Activated CD4-positive, alpha-beta T cell treated with anti-CD3 and anti-CD28 coated beads, Interleukin-2, amount 50 U/mL, for 1 hour (primary cell): Measurements from ENCODE around the gene TAP2.

Experiments
- DNase-seq: peaks from one replicate; pipeline ENCODE4 v3.0.0-alpha.2; 2020

Gene TAP2

DNA sequence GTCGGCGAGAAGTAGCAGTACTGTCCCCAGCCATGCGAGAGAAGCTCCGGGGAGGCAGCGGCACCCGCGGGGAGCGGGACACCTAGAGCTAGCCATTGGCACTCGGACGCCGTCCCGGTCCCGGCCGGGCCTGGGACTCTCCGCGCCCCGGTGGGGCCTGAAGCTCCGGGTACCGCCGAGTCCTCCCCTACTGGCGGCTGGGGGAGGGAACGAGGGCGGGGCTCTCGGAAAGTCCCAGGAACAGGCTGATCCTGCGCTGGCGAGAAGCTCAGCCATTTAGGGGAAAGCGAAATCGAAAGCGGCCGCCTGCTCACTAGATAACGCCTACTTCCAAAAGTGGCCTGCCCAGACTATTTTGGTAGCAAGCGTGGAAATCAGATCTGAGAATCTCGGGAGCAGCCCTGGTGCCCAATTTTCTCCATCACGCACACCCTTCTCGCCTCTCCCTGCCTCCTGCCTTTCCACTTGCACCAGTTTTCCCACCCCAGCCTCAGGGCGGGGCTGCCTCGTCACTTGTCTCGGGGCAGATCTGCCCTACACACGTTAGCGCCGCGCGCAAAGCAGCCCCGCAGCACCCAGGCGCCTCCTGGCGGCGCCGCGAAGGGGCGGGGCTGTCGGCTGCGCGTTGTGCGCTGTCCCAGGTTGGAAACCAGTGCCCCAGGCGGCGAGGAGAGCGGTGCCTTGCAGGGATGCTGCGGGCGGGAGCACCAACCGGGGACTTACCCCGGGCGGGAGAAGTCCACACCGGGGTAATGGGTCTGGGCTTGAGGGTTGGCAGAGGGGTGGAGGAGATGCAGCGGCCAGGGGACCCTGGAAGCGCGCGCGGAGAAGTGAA is 15.2 kb upstream of the TAP2 start, which contains the start of the genes PSMB9 and TAP1:
TSS of gene PSMB9 (plus strand) at position 652 of the 835 bp plus-strand sequence. CDS start at position 690, 38 bp downstream.
TSS of gene TAP1 (minus strand) at position 164 of the 835 bp plus-strand sequence. CDS start at position 96, 68 bp downstream.
- DNase-seq: peak; percentile 93

DNA sequence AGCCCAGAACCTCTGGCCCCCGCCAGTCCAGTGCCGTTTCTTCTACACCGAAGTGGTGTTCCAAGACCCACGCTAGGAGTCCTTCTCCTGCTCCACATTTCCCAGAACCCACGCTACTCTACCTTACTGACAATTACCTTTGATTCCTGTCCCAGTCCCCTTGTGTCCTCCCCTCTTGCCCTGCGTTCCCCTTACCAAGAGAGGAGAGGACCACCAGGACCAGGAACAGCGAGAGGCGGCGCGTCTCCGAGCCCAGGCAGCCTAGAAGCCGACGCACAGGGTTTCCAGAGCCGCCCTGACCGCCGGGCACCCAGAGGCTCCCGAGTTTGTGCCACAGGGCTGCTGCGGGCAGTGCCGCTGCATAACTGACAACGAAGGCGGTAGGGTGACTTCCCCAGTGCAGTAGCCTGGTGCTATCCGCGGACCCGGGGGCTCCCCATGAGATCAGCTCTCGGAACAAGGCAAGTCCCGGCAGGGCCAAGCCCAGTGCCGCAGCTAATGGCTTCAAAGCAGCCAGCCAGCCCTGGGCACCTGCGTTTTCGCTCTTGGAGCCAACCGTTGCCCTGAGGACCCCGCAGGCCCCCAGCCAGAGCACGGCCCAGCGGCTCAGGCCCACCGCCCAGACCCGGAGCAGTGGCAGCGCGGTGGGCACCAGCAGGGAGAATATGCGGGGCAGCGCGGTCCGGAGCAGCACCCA is 14.5 kb upstream of the TAP2 start:
- peak; percentile 59 for DNase-seq

DNA sequence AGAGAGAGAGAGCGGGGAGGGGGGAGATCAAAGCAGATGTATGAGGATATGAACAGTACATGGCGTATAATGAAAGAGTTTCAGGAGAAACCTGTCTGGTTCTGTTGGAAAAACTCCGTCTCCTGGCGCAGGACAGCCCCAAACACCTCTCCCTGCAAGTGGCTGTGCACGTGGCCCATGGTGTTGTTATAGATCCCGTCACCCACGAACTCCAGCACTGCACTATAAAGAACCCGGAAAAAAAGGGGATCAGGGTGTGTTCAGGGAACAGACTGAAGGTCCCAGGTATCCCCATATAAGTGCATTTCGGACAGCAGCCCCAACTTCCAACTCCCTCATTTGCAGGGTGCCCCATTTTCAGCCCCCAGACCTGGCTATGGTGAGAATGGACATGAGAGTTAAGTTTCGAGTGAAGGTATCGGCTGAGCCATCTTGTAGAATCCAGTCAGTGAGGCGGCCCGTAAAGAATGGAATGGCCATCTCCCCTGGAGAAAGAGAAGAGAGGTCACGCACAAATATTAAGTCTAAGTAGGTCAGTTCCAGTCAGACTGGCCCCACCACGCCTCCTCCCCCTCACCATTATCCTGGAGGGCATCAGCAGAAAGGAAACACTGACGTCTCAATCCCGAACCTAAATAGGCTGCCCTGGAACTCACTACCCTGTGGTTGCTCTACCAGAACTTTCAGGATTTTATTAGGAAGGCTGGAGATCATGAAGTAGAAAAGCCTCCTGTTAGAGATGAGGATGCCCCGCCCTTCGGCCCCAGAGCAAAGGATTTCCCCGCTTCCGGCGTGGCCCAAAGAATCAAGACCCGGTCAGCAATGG is 13.7 kb upstream of the TAP2 start:
- DNase-seq: no peak

DNA sequence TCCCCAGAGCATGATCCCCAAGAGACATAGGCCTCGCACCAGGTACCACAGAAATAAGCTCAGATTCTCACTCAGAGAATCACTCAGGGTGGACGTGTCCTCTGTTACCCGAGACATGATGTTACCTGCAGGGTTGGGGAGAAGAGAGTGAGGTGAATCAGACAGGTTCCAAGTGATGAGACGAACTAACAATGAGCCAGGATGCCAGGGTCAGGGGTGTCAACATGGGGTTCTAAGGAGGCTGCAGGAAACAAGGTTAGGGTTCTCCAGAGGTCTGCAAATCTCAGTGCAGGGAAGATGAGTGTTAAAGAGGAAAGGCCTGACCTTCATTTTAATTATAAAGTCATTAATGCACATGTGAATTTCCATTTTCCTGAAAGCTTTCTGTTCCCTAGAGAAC is 12.5 kb upstream of the TAP2 start:
- DNase-seq: no peak

DNA sequence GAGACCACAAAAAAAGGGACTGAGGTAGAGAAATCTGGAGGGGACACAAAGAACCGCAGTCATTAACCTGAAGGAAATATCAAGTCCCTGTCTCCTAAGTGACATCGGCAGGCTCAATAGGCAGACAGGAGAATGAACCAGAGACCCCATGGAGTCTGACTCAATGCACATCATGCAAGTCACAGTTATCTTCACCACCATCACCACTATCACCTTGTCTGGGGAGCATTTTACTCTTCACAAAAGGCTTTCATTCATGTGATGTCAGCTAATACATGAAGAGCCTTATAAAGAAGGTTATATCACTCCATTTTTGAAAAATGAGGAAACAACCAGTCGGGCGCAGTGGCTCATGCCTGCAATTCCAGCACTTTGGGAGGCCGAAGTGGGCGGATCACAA is 10.6 kb upstream of the TAP2 start:
- DNase-seq: no peak

DNA sequence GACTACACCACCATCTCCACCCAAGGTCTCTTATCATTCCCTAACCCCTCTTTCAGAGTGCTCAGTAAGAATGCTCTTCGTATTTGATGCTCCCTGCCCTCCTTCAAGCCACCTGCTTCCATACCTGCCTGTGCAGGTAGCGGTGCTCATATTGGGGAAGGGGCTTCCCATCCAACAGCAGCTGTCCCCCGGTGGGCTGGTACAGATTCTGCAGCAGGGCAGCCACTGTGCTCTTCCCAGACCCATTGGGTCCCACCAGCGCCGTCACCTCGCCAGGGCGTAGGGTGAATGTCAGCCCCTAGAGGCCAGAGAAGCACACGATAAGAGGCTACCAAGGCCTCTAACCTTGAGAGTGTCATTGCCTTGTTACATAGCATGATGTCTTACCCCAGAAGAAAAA is 9.3 kb upstream of the TAP2 start:
- no peak for DNase-seq

DNA sequence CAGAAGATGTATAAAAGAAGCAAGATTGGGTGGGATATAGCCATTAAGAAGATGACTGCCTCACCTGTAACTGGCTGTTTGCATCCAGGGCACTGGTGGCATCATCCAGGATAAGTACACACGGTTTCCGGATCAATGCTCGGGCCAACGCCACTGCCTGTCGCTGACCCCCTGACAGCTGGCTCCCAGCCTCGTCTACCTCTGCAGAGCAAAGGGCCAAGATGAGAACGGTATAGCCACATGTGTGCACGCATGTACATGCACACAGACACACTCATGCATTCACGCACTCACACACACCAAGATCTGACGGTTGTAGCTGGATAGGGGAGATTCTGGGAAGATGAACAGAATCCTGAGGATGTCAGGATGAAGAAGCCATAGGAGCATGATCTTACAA is 8.5 kb upstream of the TAP2 start:
- DNase-seq: no peak

DNA sequence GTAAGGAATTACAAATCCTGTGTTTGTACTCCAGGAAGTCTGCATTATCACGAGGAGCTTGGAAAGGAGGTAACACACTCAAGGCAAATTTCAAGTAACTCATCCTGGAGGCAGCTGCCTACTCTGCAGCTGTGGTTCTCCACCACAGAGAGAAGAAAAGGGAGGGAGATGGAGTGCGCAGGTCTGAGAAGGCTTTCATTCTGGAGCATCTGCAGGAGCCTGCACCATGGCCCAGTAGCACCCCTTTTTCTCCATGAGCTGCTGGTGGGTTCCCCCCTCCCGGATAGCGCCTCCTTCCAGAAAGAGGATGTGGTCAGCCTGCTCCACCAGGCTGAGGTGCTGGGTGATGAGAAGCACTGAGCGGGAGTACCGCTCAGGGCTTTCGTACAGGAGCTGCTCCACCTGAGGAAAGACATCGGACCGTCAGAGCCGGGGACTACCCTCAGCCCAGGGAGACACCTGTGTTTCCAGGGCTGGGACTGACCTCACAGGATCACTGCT is 6.9 kb upstream of the TAP2 start:
- DNase-seq: peak; percentile 41

DNA sequence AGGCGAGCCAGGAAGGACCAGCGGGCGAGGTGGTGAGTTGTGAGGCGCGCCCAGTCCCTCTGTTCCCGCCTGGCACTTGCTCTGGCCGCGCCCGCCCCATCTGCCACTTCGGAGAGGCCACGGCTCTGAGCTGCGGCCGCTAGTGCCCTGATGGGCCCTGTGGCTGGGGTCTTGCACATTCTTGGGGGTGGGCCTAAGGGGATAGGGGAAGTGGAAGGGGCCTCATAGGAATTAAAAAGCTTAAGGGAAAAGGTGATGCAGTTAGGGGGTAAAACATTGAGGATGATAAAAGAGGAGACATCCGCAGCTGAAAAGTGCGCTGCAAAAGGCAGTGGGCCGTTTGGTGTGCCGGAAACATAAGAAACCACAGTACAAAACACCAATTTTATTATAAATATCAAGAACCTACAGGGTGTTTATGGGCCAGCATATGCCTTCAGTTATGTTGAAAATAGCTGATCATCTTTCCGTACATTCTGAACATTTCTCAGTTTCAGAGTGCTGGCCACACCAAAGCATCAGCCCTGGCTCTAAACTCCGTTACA is 6.4 kb upstream of the TAP2 start:
- peak; percentile 21 for DNase-seq

DNA sequence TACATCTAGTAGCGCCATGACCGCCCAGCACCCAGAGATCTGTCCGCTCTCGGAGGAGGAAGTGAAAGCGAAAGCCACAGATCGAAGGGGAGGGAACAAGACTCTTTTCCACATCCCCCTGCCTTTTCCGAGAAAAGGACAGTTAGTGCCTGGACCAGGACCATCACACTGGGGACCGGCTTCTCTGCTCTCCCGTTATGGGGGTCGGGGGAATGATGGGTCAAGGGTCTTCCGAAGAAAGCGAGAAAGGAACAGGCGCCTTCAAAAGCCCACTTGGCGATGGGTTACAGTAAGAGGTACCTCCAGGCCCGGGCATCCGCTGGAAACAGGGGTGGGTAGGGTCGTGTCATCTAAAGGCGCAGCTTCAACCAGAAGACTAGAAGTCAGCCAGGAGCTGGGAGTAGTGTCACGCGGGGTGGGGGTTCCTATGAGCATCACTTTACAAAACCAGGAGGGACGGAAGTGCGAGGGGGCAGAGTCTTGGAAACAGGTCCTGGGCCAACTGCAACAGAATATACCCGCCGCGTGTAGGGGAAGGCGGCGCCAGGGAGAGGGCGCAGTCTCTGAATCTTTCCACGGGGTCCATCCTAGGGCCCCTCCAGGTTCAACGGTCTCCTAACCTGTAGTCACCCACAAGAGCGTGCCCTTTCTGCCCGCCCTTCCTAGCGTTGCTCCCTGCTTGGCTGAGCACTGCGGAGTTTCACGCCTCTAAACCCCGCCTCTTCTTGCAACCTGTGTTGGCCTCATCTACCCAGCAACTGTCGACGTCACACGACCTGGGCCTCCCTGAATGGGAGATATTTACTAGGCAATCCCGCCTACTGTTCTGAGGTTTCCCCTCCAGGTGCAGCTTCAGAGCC is 5.7 kb upstream of the TAP2 start, which contains the start of gene PSMB8:
TSS of gene PSMB8 (minus strand) at position 69 of the 860 bp plus-strand sequence. CDS start at position 18, 51 bp downstream.
- peak; percentile 99 for DNase-seq

DNA sequence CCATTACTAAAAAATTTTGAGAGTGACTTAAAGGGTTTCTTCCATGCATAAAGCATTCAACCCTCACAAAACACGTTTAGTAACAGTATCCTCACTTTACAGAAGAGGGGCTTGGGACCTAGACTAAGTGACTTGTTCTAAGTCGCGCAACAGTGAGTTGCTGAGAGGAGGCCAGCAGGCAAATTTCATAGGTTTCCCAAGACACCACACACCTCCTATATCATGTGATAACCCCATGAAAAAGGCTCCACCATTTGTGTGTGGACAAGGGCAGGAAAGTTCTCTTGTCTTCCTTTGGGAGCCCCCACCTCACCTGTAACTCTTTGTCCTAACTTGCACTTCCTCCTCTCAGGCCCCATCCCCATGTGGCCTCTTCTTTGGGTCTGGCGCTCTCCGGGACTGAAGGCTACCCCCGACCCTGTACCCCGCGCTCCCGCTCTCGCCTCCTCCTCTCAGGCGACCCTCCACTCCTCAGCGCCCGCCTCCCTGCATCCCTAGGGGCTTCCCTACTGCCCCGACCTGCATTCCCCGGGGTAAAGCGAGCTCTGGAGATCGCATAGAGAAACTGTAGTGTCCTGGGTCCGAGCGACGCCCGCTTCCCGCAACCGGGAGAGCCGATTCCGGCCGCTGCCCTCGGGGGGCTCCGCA is 4.9 kb upstream of the TAP2 start:
- DNase-seq: no peak

DNA sequence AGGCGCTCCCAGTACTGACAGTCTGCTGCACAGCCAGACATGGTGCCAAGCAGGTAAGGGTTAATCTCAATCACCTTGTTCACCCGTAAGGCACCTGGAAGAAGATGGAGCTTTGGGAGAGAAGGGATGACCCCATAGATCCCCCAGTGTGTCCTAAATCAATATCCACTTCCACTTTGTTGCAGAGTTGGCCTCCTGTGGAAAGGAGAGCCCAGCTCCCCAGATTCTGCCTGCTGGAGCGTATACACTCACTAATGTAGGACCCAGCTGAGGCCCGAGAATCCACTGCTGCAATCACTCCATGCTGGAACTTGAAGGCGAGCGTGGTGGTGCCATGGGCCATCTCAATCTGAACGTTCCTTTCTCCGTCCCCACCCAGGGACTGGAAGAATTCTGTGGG is 4.2 kb upstream of the TAP2 start:
- no peak for DNase-seq

DNA sequence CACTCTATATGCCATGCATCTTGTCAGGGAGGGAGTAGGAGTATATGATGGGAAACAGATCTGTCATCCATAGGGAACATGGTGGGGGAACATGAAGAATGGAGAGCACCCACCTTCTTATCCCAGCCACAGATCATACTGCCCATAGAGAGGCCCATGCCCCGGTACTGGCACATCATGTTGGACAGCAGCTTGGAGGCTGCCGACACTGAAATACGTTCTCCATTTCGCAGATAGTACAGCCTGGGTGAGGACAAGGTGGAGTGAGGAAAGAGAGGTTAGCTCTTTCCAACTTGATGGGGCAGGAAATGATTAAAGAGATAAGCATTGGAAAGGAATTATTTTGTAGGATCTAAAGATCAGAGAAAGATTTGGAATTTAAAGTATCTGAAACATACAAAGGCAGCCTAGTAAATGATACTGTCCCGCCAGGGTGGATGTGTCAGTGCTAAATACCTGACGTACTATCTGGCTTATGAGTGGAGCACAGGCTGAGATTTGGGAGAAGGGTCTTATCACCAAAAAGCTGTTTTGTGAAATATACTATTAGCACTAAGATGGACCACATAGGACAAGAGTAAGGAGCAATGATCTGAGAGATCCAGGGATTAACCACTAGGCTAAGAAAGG is 3.6 kb upstream of the TAP2 start:
- DNase-seq: no peak

DNA sequence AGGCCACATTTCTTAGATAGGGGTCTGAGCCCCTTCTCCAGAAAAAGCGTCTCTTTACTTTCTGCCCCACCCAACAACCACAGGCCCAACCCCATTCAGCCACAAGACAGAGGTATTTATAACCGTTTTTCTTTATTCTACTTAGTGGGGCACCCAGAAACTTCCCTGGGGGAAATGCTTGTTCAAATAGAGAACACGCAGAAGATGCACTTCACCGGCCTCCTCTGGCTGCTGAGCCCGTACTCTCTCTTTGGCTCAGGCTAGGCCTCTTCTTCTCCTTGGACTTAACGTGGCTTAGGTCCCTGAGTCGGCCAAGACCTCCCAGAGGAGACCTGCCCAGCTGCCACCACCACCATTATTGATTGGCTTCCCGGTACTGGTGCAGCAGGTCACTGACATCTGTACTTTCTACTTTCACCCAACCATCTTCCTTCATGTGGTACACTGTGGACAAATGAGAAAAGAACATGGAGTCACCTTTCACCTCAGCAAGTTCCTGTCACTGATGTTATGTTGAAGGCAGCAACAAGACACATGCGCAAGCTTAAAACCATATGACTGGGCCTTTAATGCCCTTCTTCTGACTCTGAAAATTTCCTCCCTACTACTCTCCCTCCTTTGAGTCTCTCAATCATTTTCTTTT is 2.2 kb upstream of the TAP2 start:
- no peak for DNase-seq

DNA sequence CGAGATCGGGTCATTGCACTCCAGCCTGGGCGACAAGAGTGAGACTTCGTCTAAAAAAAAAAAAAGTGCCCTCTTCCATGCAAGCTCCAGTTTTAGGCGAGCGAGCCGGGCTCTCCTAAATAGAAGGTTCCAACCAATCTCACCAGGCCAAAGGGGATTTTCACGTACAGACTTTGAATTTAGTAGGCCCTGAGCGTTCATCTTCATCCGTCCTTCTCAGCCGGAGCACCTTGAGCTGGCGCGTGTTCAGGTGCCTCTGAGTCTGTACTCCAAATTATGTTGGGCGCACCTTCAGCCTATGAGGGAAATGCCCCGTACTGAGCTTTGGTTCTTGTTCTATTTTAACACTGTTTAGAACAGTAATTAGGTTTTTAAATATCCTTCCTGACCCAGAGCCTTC is 817 bp upstream of the TAP2 start:
- no peak for DNase-seq

DNA sequence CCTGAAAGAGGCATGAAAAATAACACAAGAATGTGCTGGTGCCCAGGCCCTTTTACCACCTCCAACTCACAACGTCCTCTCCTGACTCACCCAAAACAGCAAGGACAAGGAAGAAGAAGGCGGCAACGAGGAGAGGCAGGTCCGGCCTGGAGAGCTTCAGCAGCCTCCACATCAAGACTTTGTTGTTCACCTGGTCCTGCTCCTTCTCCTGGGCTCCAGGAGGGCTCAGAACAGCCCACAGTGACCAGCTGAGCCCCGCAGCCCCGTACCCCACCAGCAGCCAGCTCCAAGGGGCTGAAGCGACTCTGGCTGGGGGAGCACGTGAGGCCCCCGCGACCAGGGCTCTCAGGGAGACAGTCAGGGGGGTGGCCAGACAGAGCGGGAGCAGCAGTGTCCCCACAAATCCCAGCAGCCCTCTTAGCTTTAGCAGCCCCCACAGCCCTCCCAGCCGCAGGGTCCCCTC is 857 bp downstream of the TAP2 start:
- DNase-seq: no peak

DNA sequence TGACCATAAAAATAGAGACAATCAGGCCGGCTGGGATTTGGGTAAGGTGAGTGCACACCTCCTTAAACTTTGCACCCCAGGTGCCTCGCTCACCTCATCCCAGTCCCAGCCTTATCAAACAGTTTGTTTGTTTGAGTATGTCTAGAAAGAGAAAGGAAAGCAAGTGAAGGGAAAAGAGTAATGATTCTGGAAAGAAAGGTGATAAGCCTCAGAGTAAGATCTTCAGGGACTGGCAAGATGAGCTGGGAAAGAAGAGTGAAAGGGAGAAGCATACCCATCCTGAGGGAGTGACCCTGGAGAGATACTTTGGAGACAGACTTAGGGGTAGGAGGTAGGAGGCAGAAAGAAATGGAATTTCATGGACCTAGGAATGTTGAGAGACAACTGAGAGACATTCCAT is 1.7 kb downstream of the TAP2 start:
- DNase-seq: no peak

DNA sequence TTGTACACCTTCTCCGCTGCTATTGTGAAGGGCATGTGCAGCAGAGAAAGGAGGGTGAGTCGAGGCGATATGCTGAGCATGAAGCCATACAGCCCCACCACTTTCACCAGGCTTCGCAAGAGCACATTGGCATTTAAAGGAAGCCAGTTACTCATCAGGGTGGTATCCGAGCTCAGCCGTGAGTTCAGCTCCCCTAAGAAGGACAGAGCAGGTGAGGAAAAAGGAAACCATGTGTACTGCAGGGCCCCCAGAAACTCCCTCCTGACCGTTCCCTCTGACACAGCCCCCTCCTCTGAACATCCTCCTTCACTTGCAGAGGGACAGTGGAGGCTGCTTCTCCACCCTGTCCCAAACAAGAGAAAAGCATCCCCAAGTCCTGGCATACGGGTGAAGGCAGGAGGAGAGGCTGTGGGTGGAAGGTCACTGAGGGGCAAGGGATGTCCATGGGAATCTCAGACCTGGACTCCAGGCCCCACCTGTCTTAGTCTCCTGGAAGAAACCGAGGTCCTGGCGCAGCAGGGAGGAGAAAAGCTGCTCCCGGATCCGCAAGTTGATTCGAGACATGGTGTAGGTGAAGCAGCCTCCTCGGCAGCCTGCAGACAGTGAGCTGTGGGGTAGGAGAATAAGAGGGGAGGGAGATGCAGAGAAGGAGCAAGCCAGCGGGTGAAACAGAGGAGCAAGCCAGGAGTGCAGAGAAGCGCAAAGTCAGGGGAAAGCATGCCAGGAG is 3.2 kb downstream of the TAP2 start:
- DNase-seq: no peak

DNA sequence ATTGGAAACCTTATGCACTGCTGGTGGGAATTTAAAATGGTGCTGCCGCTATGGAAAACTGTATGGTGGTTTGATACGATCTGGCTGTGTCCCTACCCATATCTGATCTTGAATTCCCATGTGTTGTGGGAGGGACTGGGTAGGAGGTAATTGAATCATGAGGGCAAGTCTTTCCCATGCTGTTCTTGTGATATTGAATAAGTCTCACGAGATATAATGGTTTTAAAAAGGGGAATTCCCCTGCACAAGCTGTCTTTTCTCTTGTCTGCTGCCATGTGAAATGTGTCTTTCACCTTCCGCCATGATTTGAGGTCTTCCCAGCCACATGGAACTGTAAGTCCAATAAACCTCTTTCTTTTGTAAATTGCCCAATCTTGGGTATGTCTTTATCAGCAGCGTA is 4.9 kb downstream of the TAP2 start:
- no peak for DNase-seq
